Measurements from ENCODE around the gene STAT1. TPM values are rescaled to one million over a fixed set of nuclear protein-coding genes. Genes with fewer than 3 reads are reported as not detected.
A peak's percentile ranks its signal among the peaks of the same experiment; 100 is the strongest.

STAT1 gene
- total RNA-seq, 6 donors from 2014 or later = 69.3 to 120 (median 83.1) TPM

- H3K36me3 ChIP-seq = peaks cover 50 to 99% (median 78%) of the 10 kb centered on the region in 4 donors
- ATAC-seq (ENCODE audit: low FRiP score in 2 of 2) (peak; percentile 47 to 76), DNase-seq (no peak)
- H3K27ac ChIP-seq = peak overlapping the region in 3 of 4 donors; percentile 17 to 64 (median 27)
- TF ChIP-seq POLR2AphosphoS5 (IDR thresholded peaks at IDR 0.05) = no peak
- TF ChIP-seq POLR2A (IDR thresholded peaks at IDR 0.05) = no peak
- TF ChIP-seq EP300 (IDR thresholded peaks at IDR 0.05) = no peak
- TF ChIP-seq CTCF (IDR thresholded peaks at IDR 0.05) = no peak
- H3K9me3 ChIP-seq = no peaks in the 10 kb centered on the region
- WGBS, 2 donors = 74 to 85% methylated on average over 12 of the region's 12 CpGs
- no peak overlapping the region for H3K4me3 ChIP-seq
- no peaks in the 10 kb centered on the region for H3K27me3 ChIP-seq
- H3K4me1 ChIP-seq = peaks cover 13 to 45% (median 29%) of the 10 kb centered on the region in 4 donors
These were observed 39.2 kb downstream of the STAT1 start for GRCh38 chr2:190974629-190975361.

DNA sequence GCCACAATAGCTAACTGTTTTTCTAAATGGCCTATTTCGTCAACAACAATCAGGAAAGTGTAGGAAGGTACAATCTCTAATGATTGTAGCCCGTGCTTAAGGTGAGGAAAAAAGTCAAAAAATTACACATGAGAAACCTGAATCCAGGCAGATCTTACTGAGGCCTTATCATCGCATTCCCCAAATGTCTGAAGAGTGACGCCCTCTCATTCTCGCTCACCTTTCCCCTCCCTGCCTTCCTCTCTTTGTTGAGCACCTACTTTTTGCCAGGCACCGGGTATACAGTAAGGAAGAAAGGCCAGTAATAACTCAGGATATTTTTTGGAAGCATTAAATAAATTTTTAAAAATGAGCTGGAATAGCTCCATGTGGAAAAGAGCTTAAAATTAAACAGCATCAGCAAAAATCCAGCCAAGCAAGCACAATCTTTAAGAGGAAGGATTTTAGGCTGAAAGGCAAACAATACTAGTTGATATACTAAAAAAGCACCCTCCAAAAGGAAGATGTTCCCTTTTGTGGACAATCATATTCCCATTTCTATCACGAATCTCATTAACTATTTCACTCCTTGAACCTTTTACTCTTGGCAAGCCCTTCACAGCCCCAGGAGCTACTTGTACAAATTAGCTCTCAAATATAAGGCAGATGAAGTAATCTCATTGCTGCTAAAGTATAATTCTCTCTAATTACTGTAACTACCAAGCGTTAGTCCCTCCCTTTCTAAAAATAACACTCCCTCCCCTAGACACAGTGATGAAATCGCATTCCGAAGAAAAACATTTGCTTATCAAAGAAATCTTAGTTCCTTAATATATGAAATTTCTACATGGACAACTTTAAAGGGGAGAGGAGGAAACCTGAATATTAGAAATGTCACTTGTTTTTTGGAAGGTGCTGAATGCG, 40.0 kb downstream of the STAT1 start:
- TF ChIP-seq POLR2AphosphoS5 (IDR thresholded peaks at IDR 0.05) = no peak
- no peak for TF ChIP-seq EP300 (IDR thresholded peaks at IDR 0.05)
- TF ChIP-seq CTCF (IDR thresholded peaks at IDR 0.05) = no peak
- no peak for TF ChIP-seq POLR2A (IDR thresholded peaks at IDR 0.05)
- H3K4me3 ChIP-seq = no peak overlapping the region
- H3K27ac ChIP-seq = peak overlapping the region in 3 of 4 donors; percentile 17 to 64 (median 27)
- H3K36me3 ChIP-seq = peaks cover 57 to 99% (median 79%) of the 10 kb centered on the region in 4 donors
- WGBS, 2 donors = 70 to 76% methylated on average over 11 of the region's 11 CpGs
- no peaks in the 10 kb centered on the region for H3K9me3 ChIP-seq
- H3K27me3 ChIP-seq = no peaks in the 10 kb centered on the region
- H3K4me1 ChIP-seq = peaks cover 6 to 42% (median 23%) of the 10 kb centered on the region in 4 donors
- peak in 1 of 2 donors; percentile 13 for ATAC-seq (ENCODE audit: low FRiP score in 2 of 2)
- no peak for DNase-seq

- no peak for ATAC-seq (ENCODE audit: low FRiP score in 2 of 2)
- 95 to 100% methylated on average over 1 of the region's 1 CpG for WGBS, 2 donors
- H3K4me1 ChIP-seq = peaks cover 6 to 40% (median 21%) of the 10 kb centered on the region in 4 donors
These were observed 40.7 kb downstream of the STAT1 start for GRCh38 chr2:190973262-190973661.

GRCh38 chr2:190972846-190973245, 41.1 kb downstream of the STAT1 start:
- H3K4me3 ChIP-seq = no peak overlapping the region
- H3K27me3 ChIP-seq = no peaks in the 10 kb centered on the region
- ATAC-seq (ENCODE audit: low FRiP score in 2 of 2) (no peak), DNase-seq (no peak)
- H3K9me3 ChIP-seq = no peaks in the 10 kb centered on the region
- 72 to 78% methylated on average over 3 of the region's 3 CpGs for WGBS, 2 donors
- H3K27ac ChIP-seq = peak overlapping the region in 2 of 4 donors; percentile 17 to 64
- TF ChIP-seq EP300 (IDR thresholded peaks at IDR 0.05) (no peak), POLR2A (IDR thresholded peaks at IDR 0.05) (no peak), CTCF (IDR thresholded peaks at IDR 0.05) (no peak), POLR2AphosphoS5 (IDR thresholded peaks at IDR 0.05) (no peak)
- peaks cover 6 to 40% (median 21%) of the 10 kb centered on the region in 4 donors for H3K4me1 ChIP-seq
- H3K36me3 ChIP-seq = peaks cover 50 to 98% (median 77%) of the 10 kb centered on the region in 4 donors

More at GRCh38 chr2:190973262-190973661, 40.7 kb downstream of the STAT1 start:
- Histone ChIP-seq H3K27me3 (no peaks in the 10 kb centered on the region), H3K9me3 (no peaks in the 10 kb centered on the region), H3K36me3 (peaks cover 50 to 98% (median 78%) of the 10 kb centered on the region in 4 donors), H3K27ac (peak overlapping the region in 2 of 4 donors; percentile 17 to 64), H3K4me3 (no peak overlapping the region)
- DNase-seq = no peak
- TF ChIP-seq CTCF (IDR thresholded peaks at IDR 0.05) = no peak
